Activated T-helper 1 cell treated with anti-CD3 and anti-CD28 coated beads, Interleukin-12 subunit alpha, Interleukin-12 subunit beta, Interleukin-2, Interleukin-4 antibody, amounts not matched to agents 30 ng/mL and 10 ng/mL and 1 ng/mL, durations not matched to agents 14 hours and 24 hours and 36 hours (primary cell): ENCODE results near the gene TTBK2. TPM values are rescaled to one million over a fixed set of nuclear protein-coding genes. Genes with fewer than 3 reads are reported as not detected.
A peak's percentile ranks its signal among the peaks of the same experiment; 100 is the strongest.
"Not testable (repeated sequence)": the region's sequence is repeated elsewhere in the genome, so short reads cannot be mapped to it uniquely, and the experiment has no call there.

ENCODE experiments used
- DNase-seq: peaks from one replicate; pipeline ENCODE4 v3.0.0; 2021; ENCODE audit warnings: low spot score
- H3K27ac Mint-ChIP-seq: one replicate; pipeline ENCODE4 v1.8.0; 2021; ENCODE audit warnings: mild to moderate bottlenecking, mixed read lengths
- H3K27me3 Mint-ChIP-seq: one replicate; pipeline ENCODE4 v1.8.0; 2022; ENCODE audit warnings: mild to moderate bottlenecking, moderate library complexity, mixed read lengths; ENCODE audit not compliant: insufficient read depth
- H3K36me3 Mint-ChIP-seq: one replicate; pipeline ENCODE4 v1.8.0; 2021; ENCODE audit warnings: low read depth, mixed read lengths
- H3K4me1 Mint-ChIP-seq: one replicate; pipeline ENCODE4 v1.8.0; 2021; ENCODE audit warnings: low read depth, mixed read lengths
- H3K4me3 Mint-ChIP-seq: one replicate; pipeline ENCODE4 v1.8.0; 2021; ENCODE audit warnings: mild to moderate bottlenecking, moderate library complexity, mixed read lengths
- H3K9me3 Mint-ChIP-seq: one replicate; pipeline ENCODE4 v1.8.0; 2021; ENCODE audit warnings: mixed read lengths
- intact Hi-C: fragments of 100-400 bp; cut with micrococcal nuclease; formaldehyde crosslinking; loops from one replicate; pipeline ENCODE4 v1.15.1; 2024
- total RNA-seq: library from RNA; stranded (reverse); gene quantifications from 2 replicates; pipeline ENCODE4 v1.2.3, GENCODE V29; 2022

TTBK2 gene
- total RNA-seq, 1 donor from 2014 or later, result 11.4 TPM

DNA sequence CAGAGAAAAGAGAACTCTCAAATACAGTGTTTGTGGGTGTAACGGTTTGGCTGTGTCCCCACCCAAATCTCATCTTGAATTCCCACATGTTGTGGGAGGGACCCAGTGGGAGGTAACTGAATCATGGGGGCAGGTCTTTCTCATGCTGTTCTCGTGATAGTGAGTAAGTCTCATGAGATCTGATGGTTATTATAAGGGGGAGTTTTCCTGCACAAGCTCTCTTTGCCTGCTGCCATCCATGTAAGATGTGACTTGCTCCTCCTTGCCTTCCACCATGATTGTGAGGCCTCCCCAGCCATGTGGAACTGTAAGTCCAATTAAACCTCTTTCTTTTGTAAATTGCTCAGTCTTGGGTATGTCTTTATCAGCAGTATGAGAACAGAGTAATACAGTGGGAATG lies 158.8 kb downstream of the TTBK2 start:
- H3K36me3 Mint-ChIP-seq, result peaks cover 22% of the 10 kb centered on the region
- peaks cover 44% of the 10 kb centered on the region for H3K9me3 Mint-ChIP-seq
- H3K4me3 Mint-ChIP-seq, H3K4me1 Mint-ChIP-seq, H3K27ac Mint-ChIP-seq, H3K27me3 Mint-ChIP-seq, DNase-seq, intact Hi-C loops: not testable (repeated sequence)

GRCh38 chr15:42760759-42761158 lies 159.8 kb downstream of the TTBK2 start:
- Mint-ChIP-seq H3K4me3 (no peak overlapping the region), H3K4me1 (no peaks in the 10 kb centered on the region), H3K9me3 (peaks cover 36% of the 10 kb centered on the region), H3K27me3 (no peaks in the 10 kb centered on the region), H3K36me3 (peaks cover 20% of the 10 kb centered on the region), H3K27ac (no peak overlapping the region)
- no peak for DNase-seq
- intact Hi-C loops, result no loop called here

DNA sequence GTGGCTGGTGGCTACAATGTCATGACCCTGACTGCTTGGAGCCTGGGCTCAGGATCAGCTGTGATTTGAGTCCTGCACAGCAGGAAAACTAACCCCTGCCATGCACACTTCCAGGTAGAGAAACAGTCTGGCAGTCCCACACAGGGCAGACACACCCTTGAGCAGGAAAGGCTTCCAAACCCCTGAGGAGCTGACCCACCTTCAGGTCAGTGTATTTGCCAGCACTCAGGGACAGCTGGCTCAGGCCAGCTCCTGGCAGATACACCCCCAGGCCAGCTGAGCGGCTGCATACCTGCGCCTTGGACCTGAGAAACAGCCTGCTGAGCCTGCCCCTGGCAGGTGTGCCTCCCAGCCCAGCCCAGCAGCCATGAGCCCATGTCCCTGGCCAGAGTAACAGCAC lies 161.5 kb downstream of the TTBK2 start:
- no peak overlapping the region for H3K27ac Mint-ChIP-seq
- no peaks in the 10 kb centered on the region for H3K27me3 Mint-ChIP-seq

GRCh38 chr15:42750306-42750705 lies 170.3 kb downstream of the TTBK2 start:
- no peak for DNase-seq
- H3K27ac Mint-ChIP-seq, result no peak overlapping the region
- intact Hi-C loops, result no loop called here

More for the DNA sequence above, 161.5 kb downstream of the TTBK2 start:
- Mint-ChIP-seq H3K4me3 (no peak overlapping the region), H3K9me3 (peaks cover 31% of the 10 kb centered on the region), H3K4me1 (no peaks in the 10 kb centered on the region), H3K36me3 (peaks cover 17% of the 10 kb centered on the region)
- no peak for DNase-seq
- intact Hi-C loops, result no loop called here

DNA sequence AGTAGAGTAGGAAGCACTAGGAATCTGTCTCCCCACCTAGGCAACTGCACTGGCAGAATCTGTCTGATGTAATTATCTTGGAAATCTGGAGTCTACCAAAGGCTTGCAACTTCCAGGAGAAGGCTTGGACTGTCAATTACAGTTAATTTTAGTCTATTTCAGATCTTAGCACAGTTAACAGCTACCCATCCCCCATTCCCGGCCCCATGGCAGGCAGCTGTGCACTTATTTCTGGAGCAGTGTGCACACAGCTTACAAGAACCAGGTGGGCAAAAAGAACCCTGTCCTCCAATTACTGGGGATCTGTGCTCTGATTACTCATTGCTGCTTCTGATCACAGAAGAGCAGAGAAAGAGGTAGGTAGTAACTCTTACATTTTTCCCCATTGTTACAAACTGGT lies 171.3 kb downstream of the TTBK2 start:
- Mint-ChIP-seq H3K4me1 (no peaks in the 10 kb centered on the region), H3K27ac (no peak overlapping the region), H3K9me3 (peaks cover 14% of the 10 kb centered on the region), H3K4me3 (no peak overlapping the region), H3K27me3 (no peaks in the 10 kb centered on the region), H3K36me3 (peaks cover 31% of the 10 kb centered on the region)
- DNase-seq, result no peak
- intact Hi-C loops, result no loop called here

More at GRCh38 chr15:42750306-42750705, 170.3 kb downstream of the TTBK2 start:
- no peaks in the 10 kb centered on the region for H3K27me3 Mint-ChIP-seq
- H3K4me1 Mint-ChIP-seq, result no peaks in the 10 kb centered on the region
- no peak overlapping the region for H3K4me3 Mint-ChIP-seq
- H3K36me3 Mint-ChIP-seq, result peaks cover 29% of the 10 kb centered on the region
- peaks cover 14% of the 10 kb centered on the region for H3K9me3 Mint-ChIP-seq

DNA sequence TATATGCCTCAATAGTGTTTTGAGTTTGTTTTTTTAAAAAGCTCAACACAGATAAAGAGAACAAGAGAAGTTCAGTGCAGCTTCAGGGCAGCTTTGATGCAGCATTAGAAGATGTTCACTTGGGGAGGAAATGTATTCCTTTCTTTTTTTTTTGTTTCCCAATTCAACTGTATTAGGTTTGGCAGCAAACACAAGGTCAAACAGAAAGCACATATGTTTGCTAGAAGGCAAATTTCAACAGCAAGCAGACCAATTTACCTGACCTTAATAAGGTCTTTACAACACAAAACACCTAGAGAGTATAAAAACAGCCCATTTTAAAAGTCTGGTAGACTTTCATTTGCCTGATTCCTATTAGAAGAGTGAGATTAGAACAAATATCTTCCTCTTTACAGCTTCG lies 176.4 kb downstream of the TTBK2 start:
- Mint-ChIP-seq H3K4me1 (no peaks in the 10 kb centered on the region), H3K27ac (no peak overlapping the region), H3K36me3 (peaks cover 12% of the 10 kb centered on the region)

DNA sequence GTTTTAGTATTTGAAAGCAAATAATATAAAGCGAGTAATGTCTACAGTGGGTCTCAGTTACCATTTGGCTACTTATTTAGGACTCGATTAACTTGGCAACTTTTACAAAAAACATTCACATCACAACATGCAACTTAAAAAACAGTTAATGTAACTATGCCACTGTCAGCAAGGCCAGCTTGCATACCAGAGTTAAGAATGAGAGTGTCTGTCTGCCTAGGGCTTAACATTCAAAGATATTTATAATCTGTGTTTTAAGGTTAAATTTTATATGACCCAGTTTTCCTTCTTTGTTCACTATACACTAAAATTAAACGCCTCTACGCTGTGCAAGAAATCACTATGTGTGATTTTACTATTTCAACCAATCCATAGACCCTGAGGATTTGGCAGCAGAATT lies 178.4 kb downstream of the TTBK2 start:
- intact Hi-C loops, result no loop called here
- H3K9me3 Mint-ChIP-seq, result no peaks in the 10 kb centered on the region
- DNase-seq, result no peak
- no peaks in the 10 kb centered on the region for H3K27me3 Mint-ChIP-seq
- peaks cover 7% of the 10 kb centered on the region for H3K4me1 Mint-ChIP-seq
- peaks cover 12% of the 10 kb centered on the region for H3K36me3 Mint-ChIP-seq
- H3K27ac Mint-ChIP-seq, result no peak overlapping the region
- H3K4me3 Mint-ChIP-seq, result no peak overlapping the region

More for the DNA sequence above, 176.4 kb downstream of the TTBK2 start:
- Mint-ChIP-seq H3K27me3 (no peaks in the 10 kb centered on the region), H3K4me3 (no peak overlapping the region), H3K9me3 (peaks cover under 1% of the 10 kb centered on the region)
- DNase-seq, result no peak
- intact Hi-C loops, result no loop called here

DNA sequence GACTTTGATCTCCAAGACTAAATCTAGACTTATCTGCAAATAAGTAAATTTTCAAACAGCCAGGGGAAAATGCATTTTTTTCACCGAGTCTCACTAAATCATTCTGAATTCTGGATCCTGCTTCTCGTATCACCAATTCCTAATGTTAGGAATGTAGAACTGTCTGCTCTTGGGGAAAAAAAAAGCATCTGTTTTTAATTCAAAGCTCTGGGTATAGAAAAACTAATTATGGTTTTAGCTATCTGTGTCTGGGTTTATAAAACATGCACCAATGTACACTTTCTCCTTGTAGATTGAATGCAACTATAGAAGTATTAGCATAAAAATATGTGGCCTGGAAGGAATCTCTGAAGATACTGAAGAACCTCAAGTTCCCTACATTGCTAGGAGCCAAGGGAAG lies 178.9 kb downstream of the TTBK2 start:
- H3K4me3 Mint-ChIP-seq, result no peak overlapping the region
- H3K4me1 Mint-ChIP-seq, result peaks cover 7% of the 10 kb centered on the region
- no peaks in the 10 kb centered on the region for H3K9me3 Mint-ChIP-seq
- H3K27ac Mint-ChIP-seq, result no peak overlapping the region
- H3K27me3 Mint-ChIP-seq, result no peaks in the 10 kb centered on the region
- no peak for DNase-seq
- peaks cover 12% of the 10 kb centered on the region for H3K36me3 Mint-ChIP-seq
- intact Hi-C loops, result no loop called here

GRCh38 chr15:42737529-42738328 lies 182.8 kb downstream of the TTBK2 start:
- peak overlapping the region; percentile 78 for H3K4me3 Mint-ChIP-seq

GRCh38 chr15:42736793-42737528 lies 183.6 kb downstream of the TTBK2 start, which contains the start of gene CDAN1:
Gene CDAN1, minus strand, starts transcription at chr15:42737128. Its CDS starts 26 bp downstream, at chr15:42737102.
- peak; percentile 89 for DNase-seq
- intact Hi-C loops, result loop anchor here (1.0 to 10.0 kb wide), 4 partner anchors 184 to 242 kb away; partner anchors contain the start of genes HAUS2, LRRC57, SNAP23 and ZNF106
- Mint-ChIP-seq H3K4me3 (peak within 1 kb of the TSS; percentile 78), H3K9me3 (no peaks in the 10 kb centered on the region), H3K27me3 (no peaks in the 10 kb centered on the region), H3K27ac (peak within 1 kb of the TSS; percentile 65), H3K36me3 (peaks cover 19% of the 10 kb centered on the region), H3K4me1 (peaks cover 7% of the 10 kb centered on the region)

More at GRCh38 chr15:42737529-42738328, 182.8 kb downstream of the TTBK2 start:
- Mint-ChIP-seq H3K4me1 (peaks cover 7% of the 10 kb centered on the region), H3K36me3 (peaks cover 12% of the 10 kb centered on the region), H3K27me3 (no peaks in the 10 kb centered on the region), H3K27ac (peak overlapping the region; percentile 65), H3K9me3 (no peaks in the 10 kb centered on the region)
- no peak for DNase-seq
- intact Hi-C loops, result loop anchor here (1.0 to 10.0 kb wide), 3 partner anchors 184 to 243 kb away; partner anchors contain the start of genes HAUS2, LRRC57, SNAP23 and ZNF106

DNA sequence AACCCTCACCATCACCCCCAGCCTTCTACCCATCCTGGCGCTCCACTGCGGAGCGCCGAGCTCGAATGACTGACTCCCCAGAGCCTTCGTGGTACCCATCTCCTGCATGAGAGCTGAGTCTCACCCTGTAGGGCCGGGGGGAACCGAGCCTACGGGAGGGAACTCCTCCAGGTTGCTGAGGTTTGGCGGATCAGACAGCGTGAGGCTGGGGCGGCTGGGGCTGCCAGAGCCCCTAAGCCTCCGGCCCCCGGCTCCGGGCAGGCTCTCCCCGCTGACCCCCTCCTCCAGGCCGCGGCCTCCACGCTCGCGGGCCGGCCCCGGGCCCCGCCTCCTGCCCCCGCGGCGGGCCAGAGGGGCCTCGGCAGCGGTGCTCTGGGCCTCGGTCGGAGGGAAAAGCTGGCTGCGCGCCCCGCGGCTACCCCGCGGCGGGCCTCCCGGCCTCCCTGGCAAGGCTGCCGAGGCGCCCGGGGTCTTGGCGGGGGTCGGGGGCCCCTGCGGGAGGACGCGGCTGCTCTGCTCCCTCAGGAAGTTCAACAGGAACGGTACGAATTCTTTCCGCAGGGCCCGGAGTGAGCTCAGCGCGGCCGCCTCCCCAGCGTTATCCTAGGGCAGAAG lies 184.3 kb downstream of the TTBK2 start:
- intact Hi-C loops, result loop anchor here (1.0 to 10.0 kb wide), 3 partner anchors 190 to 241 kb away; partner anchors contain the start of genes HAUS2, LRRC57, SNAP23 and ZNF106
- Mint-ChIP-seq H3K27me3 (no peaks in the 10 kb centered on the region), H3K4me3 (peak overlapping the region; percentile 78), H3K4me1 (peaks cover 7% of the 10 kb centered on the region), H3K36me3 (peaks cover 19% of the 10 kb centered on the region), H3K27ac (peak overlapping the region; percentile 12), H3K9me3 (no peaks in the 10 kb centered on the region)
- DNase-seq, result peak; percentile 24

GRCh38 chr15:42735382-42736165 lies 185.0 kb downstream of the TTBK2 start:
- no peak overlapping the region for H3K27ac Mint-ChIP-seq
- intact Hi-C loops, result loop anchor here (1.0 to 10.0 kb wide), 3 partner anchors 191 to 241 kb away; partner anchors contain the start of genes HAUS2, LRRC57, SNAP23 and ZNF106

More at GRCh38 chr15:42735382-42736165, 185.0 kb downstream of the TTBK2 start:
- H3K4me1 Mint-ChIP-seq, result peaks cover 7% of the 10 kb centered on the region
- H3K4me3 Mint-ChIP-seq, result peak overlapping the region; percentile 78
- H3K27me3 Mint-ChIP-seq, result no peaks in the 10 kb centered on the region
- peaks cover 22% of the 10 kb centered on the region for H3K36me3 Mint-ChIP-seq
- no peak for DNase-seq
- no peaks in the 10 kb centered on the region for H3K9me3 Mint-ChIP-seq
